ENCODE results near the gene PLPP4.

GRCh38 chr10:120486671-120487205 is 29.7 kb downstream of the PLPP4 start:
- TF ChIP-seq POLR2A (IDR thresholded peaks at IDR 0.05), result no peak
- TF ChIP-seq CTCF (IDR thresholded peaks at IDR 0.05), result no peak
- TF ChIP-seq EP300 (IDR thresholded peaks at IDR 0.05), result no peak
- no peak for TF ChIP-seq POLR2AphosphoS5 (IDR thresholded peaks at IDR 0.05)

Data from suprapubic skin (tissue), 4 donors.